HCT116 (cell line): ENCODE results near the gene MXRA7. TPM values are rescaled to one million over a fixed set of nuclear protein-coding genes. Genes with fewer than 3 reads are reported as not detected.
A peak's percentile ranks its signal among the peaks of the same experiment; 100 is the strongest.

Source experiments
- ATAC-seq: fragments of 200-7000 bp; cut with Tn5 transposase; 2 replicates; pipeline ENCODE4 v1.9.1; 2020; ENCODE audit warnings: mild to moderate bottlenecking, moderate library complexity
- BruUV-seq: library from RNA; stranded (reverse); fragments of 400-500 nt; replicated peaks from 2 replicates; lab custom pipeline; 2021; lab: Mats Ljungman, UMichigan
- CTCF ChIA-PET: fragments of 300-600 bp; sonication (Branson Sonifier 250); formaldehyde crosslinking; loops from one replicate; lab custom pipeline; 2021; ENCODE audit warnings: antibody characterized with exemption; lab: Charles Lee
- POLR2A ChIA-PET: fragments of 300-600, 350-600 bp; sonication (Branson Sonifier 250); formaldehyde crosslinking; loops from one replicate; lab custom pipeline; 2021; ENCODE audit warnings: antibody characterized with exemption; lab: Charles Lee
- RAD21 ChIA-PET, 2 experiments: fragments of 300-600 bp; sonication (Branson Sonifier 250); formaldehyde crosslinking; loops; one replicate each; lab custom pipeline; 2023; ENCODE audit warnings: low total read pairs in 2 of 2; ENCODE audit not compliant: uncharacterized antibody in 2 of 2, unreplicated experiment in 2 of 2, low non-redundant PET in 1 of 2; lab: Charles Lee
- DNase-seq: peaks from one replicate; pipeline ENCODE4 v3.0.0-alpha.2; 2010; ENCODE audit warnings: low read depth, low spot score
- H2AFZ ChIP-seq: fragments of 200-600 bp; shearing (Covaris generic), sonication (generic); 2 replicates; pipeline ENCODE4 v1.6.1; 2017; ENCODE audit warnings: low read depth, mixed run types, mixed read lengths, antibody characterized with exemption, low read length; ENCODE audit not compliant: poor library complexity, severe bottlenecking
- H3K27ac ChIP-seq: 2 replicates; pipeline ENCODE4 v1.5.1; 2012; ENCODE audit warnings: low read depth, low read length
- H3K27me3 ChIP-seq: fragments of 200-600 bp; sonication (generic); 2 replicates; pipeline ENCODE4 v1.6.1; 2016; ENCODE audit warnings: mixed run types, low read length, mixed read lengths; ENCODE audit not compliant: insufficient read depth
- H3K36me3 ChIP-seq, 2 experiments: fragments of 200-500 bp in 1 of 2; fragments of 200-600 bp in 1 of 2; sonication (Bioruptor generic) in 1 of 2; sonication (generic) in 1 of 2; 2 replicates each; pipeline versions ENCODE4 v1.5.1 to v1.6.1; 2014 to 2016; ENCODE audit warnings: low read length in 2 of 2, inconsistent platforms in 1 of 2, mixed read lengths in 1 of 2, mixed run types in 1 of 2; ENCODE audit not compliant: insufficient read depth in 2 of 2, control insufficient read depth in 1 of 2
- H3K4me1 ChIP-seq, 2 experiments: fragments of 200-600 bp in 1 of 2; sonication (generic) in 1 of 2; 2 replicates each; pipeline versions ENCODE4 v1.5.1 to v1.6.1; 2012 to 2017; ENCODE audit warnings: low read length in 2 of 2, inconsistent platforms in 1 of 2, mild to moderate bottlenecking in 1 of 2, mixed read lengths in 1 of 2, mixed run types in 1 of 2, moderate library complexity in 1 of 2; ENCODE audit not compliant: insufficient read depth in 2 of 2, control insufficient read depth in 1 of 2
- H3K4me2 ChIP-seq: fragments of 200-600 bp; sonication (generic); 2 replicates; pipeline ENCODE4 v1.6.1; 2017; ENCODE audit warnings: mixed run types, low read length, mixed read lengths
- H3K4me3 ChIP-seq, 2 experiments: fragments of 200-600 bp in 1 of 2; sonication (generic) in 1 of 2; replicated peaks in 1 of 2; 2 replicates each; pipeline ENCODE4 v1.5.1; 2011 to 2016; ENCODE audit warnings: low read length in 2 of 2, control low read depth in 1 of 2, low read depth in 1 of 2, mild to moderate bottlenecking in 1 of 2, mixed read lengths in 1 of 2, mixed run types in 1 of 2
- H3K79me2 ChIP-seq: fragments of 200-600 bp; sonication (generic); 2 replicates; pipeline ENCODE4 v1.6.1; 2017; ENCODE audit warnings: mild to moderate bottlenecking, mixed run types, low read length, moderate library complexity, mixed read lengths; ENCODE audit not compliant: insufficient read depth
- H3K9ac ChIP-seq: fragments of 200-600 bp; sonication (generic); 2 replicates; pipeline ENCODE4 v1.6.1; 2016; ENCODE audit warnings: low read length, mixed read lengths
- H3K9me2 ChIP-seq: fragments of 200-600 bp; sonication (generic), shearing (Covaris generic); 2 replicates; pipeline ENCODE4 v1.6.1; 2017; ENCODE audit warnings: mixed run types, mild to moderate bottlenecking, moderate library complexity; ENCODE audit not compliant: insufficient read depth
- H3K9me3 ChIP-seq, 2 experiments: fragments of 200-500 bp in 1 of 2; fragments of 200-600 bp in 1 of 2; sonication (Bioruptor generic) in 1 of 2; sonication (generic) in 1 of 2; 2 replicates each; pipeline ENCODE4 v1.6.1; 2014 to 2017; ENCODE audit warnings: low read length in 2 of 2, mixed read lengths in 2 of 2, inconsistent platforms in 1 of 2, low read depth in 1 of 2, mild to moderate bottlenecking in 1 of 2, mixed run types in 1 of 2, moderate library complexity in 1 of 2; ENCODE audit not compliant: control insufficient read depth in 1 of 2, insufficient read depth in 1 of 2
- H4K20me1 ChIP-seq: fragments of 200-600 bp; sonication (generic), shearing (Covaris generic); 2 replicates; pipeline ENCODE4 v1.6.1; 2017; ENCODE audit warnings: mixed run types, mild to moderate bottlenecking, moderate library complexity; ENCODE audit not compliant: insufficient read depth
- CEBPB ChIP-seq: IDR thresholded peaks from 2 replicates; pipeline ENCODE4 v1.6.1; 2012; ENCODE audit warnings: low read depth
- POLR2AphosphoS5 ChIP-seq: IDR thresholded peaks from 2 replicates; pipeline ENCODE4 v1.6.1; 2011; ENCODE audit warnings: mild to moderate bottlenecking, low read depth, low read length, moderate library complexity
- SP1 ChIP-seq: IDR thresholded peaks from 2 replicates; pipeline ENCODE4 v1.6.1; 2012; ENCODE audit warnings: low read depth
- YY1 ChIP-seq: IDR thresholded peaks from 2 replicates; pipeline ENCODE4 v1.6.1; 2011; ENCODE audit warnings: low read length, low read depth, moderate library complexity, mild to moderate bottlenecking; ENCODE audit not compliant: insufficient replicate concordance; ENCODE audit errors: extremely low read depth
- ZFX ChIP-seq: fragments of 450-650 bp; IDR thresholded peaks from 2 replicates; pipeline ENCODE4 v1.6.1; 2017
- intact Hi-C: fragments of 100-400 bp; cut with micrococcal nuclease; formaldehyde crosslinking; loops from 2 replicates; pipeline ENCODE4 v1.10.0; 2022
- total RNA-seq: library from RNA; stranded (reverse); gene quantifications from one replicate; pipeline ENCODE4 v1.2.1, GENCODE V29; 2021; ENCODE audit not compliant: unreplicated experiment
- TF ChIP-seq, protein P1 (sequence below): IDR thresholded peaks from 2 replicates; pipeline ENCODE4 v1.6.1; 2012; ENCODE audit warnings: low read depth
- TF ChIP-seq, protein P2 (sequence below): IDR thresholded peaks from 2 replicates; pipeline ENCODE4 v1.6.1; 2011; ENCODE audit warnings: mild to moderate bottlenecking, low read length, moderate library complexity; ENCODE audit not compliant: insufficient replicate concordance; ENCODE audit errors: extremely low read depth
- TF ChIP-seq, protein P3 (sequence below), 3 experiments: fragments of 200-600 bp in 1 of 3; sonication (generic) in 1 of 3; IDR thresholded peaks in 2 of 3; conservative IDR thresholded peaks in 1 of 3; 2 replicates each; pipeline ENCODE4 v1.5.1; 2012 to 2017; ENCODE audit warnings: low read depth in 2 of 3, low read length in 2 of 3, antibody characterized with exemption in 1 of 3, borderline replicate concordance in 1 of 3, control low read depth in 1 of 3, mild to moderate bottlenecking in 1 of 3, mixed read lengths in 1 of 3, mixed run types in 1 of 3, moderate library complexity in 1 of 3; ENCODE audit not compliant: insufficient read depth in 1 of 3

MXRA7 gene
- total RNA-seq, 1 experiment from 2014 or later = 57.1 TPM

DNA sequence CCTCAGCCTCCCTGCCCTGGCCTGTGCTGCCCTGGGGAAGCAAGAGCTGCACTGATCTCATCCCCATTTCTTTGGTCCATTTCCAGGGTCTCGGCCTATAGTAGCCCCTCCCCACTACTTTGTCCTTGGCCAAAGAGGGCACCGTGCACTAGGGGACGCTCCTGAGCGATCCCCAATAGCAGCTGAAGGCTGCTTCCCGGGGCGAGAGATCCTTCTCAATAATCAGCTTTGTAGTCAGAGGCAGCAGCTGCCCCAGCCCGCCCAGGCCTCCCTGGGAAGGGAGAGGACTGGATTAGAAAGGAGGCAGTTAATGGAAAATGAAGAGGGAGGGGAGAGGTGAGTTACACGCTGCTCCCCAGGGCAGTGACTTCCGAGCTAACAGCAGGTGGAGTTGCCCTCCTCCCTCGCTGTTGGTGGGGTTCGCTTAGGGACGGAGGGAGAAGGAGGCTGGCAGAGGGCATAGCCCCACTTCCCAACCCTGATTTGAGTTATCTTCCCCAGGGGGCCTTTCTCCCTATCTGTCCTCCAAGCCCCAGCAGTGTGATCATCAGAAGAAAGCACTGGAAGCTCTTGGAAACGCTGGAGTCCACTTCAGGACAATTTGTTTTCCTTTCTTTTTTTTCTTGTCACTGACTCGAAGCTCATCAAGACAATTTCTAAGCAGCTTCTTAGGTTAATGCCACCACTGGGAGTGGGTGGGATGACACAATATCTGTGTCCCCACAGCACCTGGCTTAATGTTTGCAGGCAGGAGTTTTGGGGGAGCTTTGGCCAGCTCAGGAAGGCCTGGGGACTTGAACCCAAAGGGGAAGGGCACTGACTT lies 2.6 kb downstream of the MXRA7 start:
- ChIA-PET RAD21 (no interaction called here), POLR2A (no interaction called here), CTCF (interaction anchor here (1.2 kb wide), 1 partner anchor 27 kb away, joined by 4 read pairs; no protein-coding TSS in a partner anchor)
- Histone ChIP-seq H3K27ac (no peak overlapping the region), H3K9me3 (no peaks in the 10 kb centered on the region), H3K79me2 (peaks cover 28% of the 10 kb centered on the region), H4K20me1 (no peaks in the 10 kb centered on the region), H3K9ac (no peak overlapping the region), H3K4me2 (peak overlapping the region; percentile 92; the same call in 1 of the 2 replicates), H3K27me3 (no peaks in the 10 kb centered on the region), H3K9me2 (no peaks in the 10 kb centered on the region), H3K4me3 (0 out of 4 replicates have a peak overlapping the region, but pooled peaks of 1 of the 2 experiments have one; percentile 80), H3K4me1 (peaks cover 19 to 30% of the 10 kb centered on the region in 2 experiments), H2AFZ (no peak overlapping the region), H3K36me3 (peaks cover under 1 to 3% of the 10 kb centered on the region in 2 experiments; a peak in 2 of 4 replicates)
- ATAC-seq = no peak
- intact Hi-C loops = no loop called here
- DNase-seq = no peak
- TF ChIP-seq ZFX (no peak), YY1 (no peak), SP1 (no peak), POLR2AphosphoS5 (no peak), CEBPB (no peak)
- TF ChIP-seq, protein P1, sequence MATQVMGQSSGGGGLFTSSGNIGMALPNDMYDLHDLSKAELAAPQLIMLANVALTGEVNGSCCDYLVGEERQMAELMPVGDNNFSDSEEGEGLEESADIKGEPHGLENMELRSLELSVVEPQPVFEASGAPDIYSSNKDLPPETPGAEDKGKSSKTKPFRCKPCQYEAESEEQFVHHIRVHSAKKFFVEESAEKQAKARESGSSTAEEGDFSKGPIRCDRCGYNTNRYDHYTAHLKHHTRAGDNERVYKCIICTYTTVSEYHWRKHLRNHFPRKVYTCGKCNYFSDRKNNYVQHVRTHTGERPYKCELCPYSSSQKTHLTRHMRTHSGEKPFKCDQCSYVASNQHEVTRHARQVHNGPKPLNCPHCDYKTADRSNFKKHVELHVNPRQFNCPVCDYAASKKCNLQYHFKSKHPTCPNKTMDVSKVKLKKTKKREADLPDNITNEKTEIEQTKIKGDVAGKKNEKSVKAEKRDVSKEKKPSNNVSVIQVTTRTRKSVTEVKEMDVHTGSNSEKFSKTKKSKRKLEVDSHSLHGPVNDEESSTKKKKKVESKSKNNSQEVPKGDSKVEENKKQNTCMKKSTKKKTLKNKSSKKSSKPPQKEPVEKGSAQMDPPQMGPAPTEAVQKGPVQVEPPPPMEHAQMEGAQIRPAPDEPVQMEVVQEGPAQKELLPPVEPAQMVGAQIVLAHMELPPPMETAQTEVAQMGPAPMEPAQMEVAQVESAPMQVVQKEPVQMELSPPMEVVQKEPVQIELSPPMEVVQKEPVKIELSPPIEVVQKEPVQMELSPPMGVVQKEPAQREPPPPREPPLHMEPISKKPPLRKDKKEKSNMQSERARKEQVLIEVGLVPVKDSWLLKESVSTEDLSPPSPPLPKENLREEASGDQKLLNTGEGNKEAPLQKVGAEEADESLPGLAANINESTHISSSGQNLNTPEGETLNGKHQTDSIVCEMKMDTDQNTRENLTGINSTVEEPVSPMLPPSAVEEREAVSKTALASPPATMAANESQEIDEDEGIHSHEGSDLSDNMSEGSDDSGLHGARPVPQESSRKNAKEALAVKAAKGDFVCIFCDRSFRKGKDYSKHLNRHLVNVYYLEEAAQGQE = no peak
- TF ChIP-seq, protein P2, sequence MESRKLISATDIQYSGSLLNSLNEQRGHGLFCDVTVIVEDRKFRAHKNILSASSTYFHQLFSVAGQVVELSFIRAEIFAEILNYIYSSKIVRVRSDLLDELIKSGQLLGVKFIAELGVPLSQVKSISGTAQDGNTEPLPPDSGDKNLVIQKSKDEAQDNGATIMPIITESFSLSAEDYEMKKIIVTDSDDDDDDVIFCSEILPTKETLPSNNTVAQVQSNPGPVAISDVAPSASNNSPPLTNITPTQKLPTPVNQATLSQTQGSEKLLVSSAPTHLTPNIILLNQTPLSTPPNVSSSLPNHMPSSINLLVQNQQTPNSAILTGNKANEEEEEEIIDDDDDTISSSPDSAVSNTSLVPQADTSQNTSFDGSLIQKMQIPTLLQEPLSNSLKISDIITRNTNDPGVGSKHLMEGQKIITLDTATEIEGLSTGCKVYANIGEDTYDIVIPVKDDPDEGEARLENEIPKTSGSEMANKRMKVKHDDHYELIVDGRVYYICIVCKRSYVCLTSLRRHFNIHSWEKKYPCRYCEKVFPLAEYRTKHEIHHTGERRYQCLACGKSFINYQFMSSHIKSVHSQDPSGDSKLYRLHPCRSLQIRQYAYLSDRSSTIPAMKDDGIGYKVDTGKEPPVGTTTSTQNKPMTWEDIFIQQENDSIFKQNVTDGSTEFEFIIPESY = no peak
- TF ChIP-seq, protein P3, sequence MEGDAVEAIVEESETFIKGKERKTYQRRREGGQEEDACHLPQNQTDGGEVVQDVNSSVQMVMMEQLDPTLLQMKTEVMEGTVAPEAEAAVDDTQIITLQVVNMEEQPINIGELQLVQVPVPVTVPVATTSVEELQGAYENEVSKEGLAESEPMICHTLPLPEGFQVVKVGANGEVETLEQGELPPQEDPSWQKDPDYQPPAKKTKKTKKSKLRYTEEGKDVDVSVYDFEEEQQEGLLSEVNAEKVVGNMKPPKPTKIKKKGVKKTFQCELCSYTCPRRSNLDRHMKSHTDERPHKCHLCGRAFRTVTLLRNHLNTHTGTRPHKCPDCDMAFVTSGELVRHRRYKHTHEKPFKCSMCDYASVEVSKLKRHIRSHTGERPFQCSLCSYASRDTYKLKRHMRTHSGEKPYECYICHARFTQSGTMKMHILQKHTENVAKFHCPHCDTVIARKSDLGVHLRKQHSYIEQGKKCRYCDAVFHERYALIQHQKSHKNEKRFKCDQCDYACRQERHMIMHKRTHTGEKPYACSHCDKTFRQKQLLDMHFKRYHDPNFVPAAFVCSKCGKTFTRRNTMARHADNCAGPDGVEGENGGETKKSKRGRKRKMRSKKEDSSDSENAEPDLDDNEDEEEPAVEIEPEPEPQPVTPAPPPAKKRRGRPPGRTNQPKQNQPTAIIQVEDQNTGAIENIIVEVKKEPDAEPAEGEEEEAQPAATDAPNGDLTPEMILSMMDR (IDR thresholded peaks at IDR 0.05 in 2 of 3, conservative IDR thresholded peaks at IDR 0.05 in 1 of 3; ENCODE audit: borderline replicate concordance in 1 of 3, insufficient read depth in 1 of 3, low read depth in 2 of 3, low read length in 2 of 3) = peak in 1 of 3 experiments; percentile 25; a peak in 2 of 6 replicates
- no TSS peak for BruUV-seq
